Fibroblast of skin of abdomen (primary cell): ENCODE results near the gene PRDM5. TPM values are rescaled to one million over a fixed set of nuclear protein-coding genes. Genes with fewer than 3 reads are reported as not detected.

Experiments
- DNase-seq: peaks from one replicate; pipeline ENCODE4 v3.0.0-alpha.2; 2013
- polyA plus RNA-seq, 2 experiments: library from polyadenylated mRNA; unstranded; fragments of 120-200 nt; gene quantifications; one replicate each; pipeline ENCODE4 v1.2.1, GENCODE V29; 2013; ENCODE audit not compliant: insufficient read length in 2 of 2

PRDM5 gene
- 6.8 TPM for polyA plus RNA-seq (2013, experiment 1 of 2; ENCODE audit: insufficient read length)
- 7.5 TPM for polyA plus RNA-seq (2013, experiment 2 of 2; ENCODE audit: insufficient read length)

DNA sequence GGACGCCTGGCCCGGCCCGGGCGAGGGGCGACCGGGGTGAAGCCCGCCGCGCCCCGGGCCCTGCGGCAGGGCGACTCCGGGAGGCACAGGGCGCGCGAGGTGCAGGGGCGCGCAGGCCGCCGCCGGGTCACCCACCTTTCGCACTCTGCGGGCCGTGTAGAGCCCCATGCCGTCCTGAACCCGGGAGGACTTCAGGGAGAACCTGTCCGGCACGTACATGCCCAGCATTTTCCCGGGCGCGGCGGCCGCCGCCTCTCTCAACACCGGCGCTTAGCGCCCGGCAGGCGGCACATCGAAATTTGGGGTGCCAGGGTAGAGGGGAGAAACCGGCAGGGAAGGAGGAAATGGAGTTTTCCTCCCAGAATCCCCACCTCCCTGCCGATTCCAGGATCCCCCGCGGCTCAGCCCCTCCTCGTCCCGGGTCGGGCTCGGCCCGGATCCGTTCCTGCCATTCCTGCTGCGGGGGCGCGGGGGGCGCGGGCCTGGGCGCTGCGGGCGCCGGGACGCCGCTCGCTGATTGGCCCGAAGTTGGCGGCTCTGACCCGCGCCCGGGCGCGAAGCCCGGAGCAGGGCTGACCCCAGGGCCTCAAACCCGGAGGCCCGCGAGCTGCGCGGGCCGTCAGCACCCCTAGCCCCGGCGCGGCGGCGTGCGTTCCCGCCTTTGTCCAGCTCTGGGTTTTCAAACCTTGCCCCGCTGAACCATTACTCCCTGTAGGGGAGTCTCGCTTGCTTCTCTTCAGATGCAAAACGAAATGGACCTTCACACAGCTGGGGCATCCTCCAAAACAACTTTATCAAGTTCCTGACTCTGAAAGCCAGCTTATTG lies at the start of gene PRDM5:
PRDM5 (minus strand) TSS at position 346 of the 826 bp plus-strand sequence; CDS start at position 228, 118 bp downstream.
- peak; percentile 64 for DNase-seq

GRCh38 chr4:120971884-120972283 lies 49.4 kb upstream of the PRDM5 start:
- no peak for DNase-seq

DNA sequence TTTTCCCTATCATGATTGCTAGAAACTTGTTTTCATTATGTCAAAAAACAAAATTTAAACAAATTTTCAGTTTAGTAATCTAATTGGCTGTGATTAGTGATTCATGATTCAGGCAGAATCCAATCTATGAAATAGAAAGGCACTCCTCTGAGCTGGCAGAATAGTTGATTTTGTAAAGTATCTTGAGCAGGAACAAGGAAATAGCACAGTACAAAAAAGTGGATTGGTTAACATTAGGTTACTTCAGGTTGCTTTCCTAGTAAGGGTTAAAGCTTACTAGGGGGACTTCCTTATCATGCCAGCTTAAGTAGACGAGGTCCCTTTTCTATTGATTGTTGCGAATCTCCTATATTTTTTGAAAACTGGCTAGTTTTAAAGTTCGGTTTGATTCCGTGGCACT lies 43.4 kb upstream of the PRDM5 start:
- no peak for DNase-seq

- DNase-seq, result no peak
These were observed 42.1 kb upstream of the PRDM5 start for GRCh38 chr4:120964596-120964995.

- DNase-seq, result no peak
These were observed 40.9 kb upstream of the PRDM5 start for GRCh38 chr4:120963449-120963848.

GRCh38 chr4:120960656-120961267 lies 38.2 kb upstream of the PRDM5 start:
- DNase-seq, result no peak

- DNase-seq, result no peak
These were observed 25.9 kb upstream of the PRDM5 start for GRCh38 chr4:120948382-120948781.

- no peak for DNase-seq
These were observed 20.2 kb upstream of the PRDM5 start for GRCh38 chr4:120942776-120943175.

DNA sequence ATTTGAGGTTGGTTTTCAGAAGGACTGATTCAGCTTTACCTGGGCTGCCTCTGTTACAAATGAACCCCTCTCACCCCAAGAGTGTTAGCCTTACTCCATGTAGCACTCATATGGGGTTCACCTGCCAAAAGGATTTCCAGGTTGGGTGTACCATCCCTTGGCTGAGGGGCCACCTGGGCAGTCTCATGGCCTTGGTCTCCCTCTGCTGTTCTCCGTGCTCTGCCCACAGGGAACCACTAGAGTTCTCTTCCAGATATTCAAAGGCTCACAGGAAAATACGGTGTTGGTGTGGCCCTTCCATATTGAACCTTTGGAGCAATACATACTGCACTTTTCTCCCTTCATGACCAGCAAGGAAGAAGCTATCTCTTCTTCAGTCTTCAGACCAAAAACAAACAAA lies 18.0 kb upstream of the PRDM5 start:
- no peak for DNase-seq

- DNase-seq, result no peak
These were observed 17.2 kb upstream of the PRDM5 start for GRCh38 chr4:120939693-120940092.

DNA sequence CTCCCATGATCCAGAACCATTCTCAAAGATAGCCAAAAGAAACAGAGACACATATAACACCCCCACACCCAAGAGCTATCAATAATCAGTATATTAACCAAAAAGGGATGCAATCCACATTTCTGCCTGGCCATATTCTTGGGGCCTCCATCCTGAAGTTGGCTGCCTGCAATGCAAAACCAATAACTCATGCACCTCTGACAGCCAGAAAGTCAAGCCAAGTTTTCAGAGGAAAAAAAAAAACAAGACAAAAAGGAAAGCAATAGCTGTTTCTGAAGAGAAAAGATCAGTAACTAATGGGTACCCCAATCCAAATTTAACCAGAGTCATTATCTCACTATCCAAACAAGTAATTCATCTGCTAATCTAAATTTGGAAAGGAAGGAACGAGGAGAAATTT lies 7.3 kb upstream of the PRDM5 start:
- DNase-seq, result peak; percentile 6

- DNase-seq, result peak; percentile 61
These were observed 5.4 kb upstream of the PRDM5 start for GRCh38 chr4:120927801-120928409.

- DNase-seq, result peak; percentile 27
These were observed 4.0 kb upstream of the PRDM5 start for GRCh38 chr4:120926358-120927025.

DNA sequence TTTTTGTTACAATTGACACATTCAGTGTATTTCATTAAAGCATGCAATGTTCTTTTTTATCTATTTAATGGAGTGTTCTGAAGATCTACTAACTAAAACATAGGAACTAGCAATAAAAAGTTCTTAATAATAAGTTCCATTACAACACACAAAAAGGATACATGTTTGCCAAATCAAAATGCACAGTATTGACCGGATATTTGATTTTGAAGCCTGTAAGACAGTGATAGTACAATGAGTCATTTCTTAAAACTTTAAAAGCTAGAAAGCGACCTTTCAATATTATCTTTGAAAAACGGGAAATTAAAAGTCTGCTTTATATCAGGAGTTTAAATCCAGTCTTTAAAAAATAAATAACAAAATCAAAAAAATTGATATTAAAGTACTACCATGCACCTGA lies 2.4 kb upstream of the PRDM5 start:
- no peak for DNase-seq

GRCh38 chr4:120923207-120923522 lies 639 bp upstream of the PRDM5 start:
- no peak for DNase-seq

- DNase-seq, result peak; percentile 76
These were observed 808 bp downstream of the PRDM5 start for GRCh38 chr4:120921456-120922380.

DNA sequence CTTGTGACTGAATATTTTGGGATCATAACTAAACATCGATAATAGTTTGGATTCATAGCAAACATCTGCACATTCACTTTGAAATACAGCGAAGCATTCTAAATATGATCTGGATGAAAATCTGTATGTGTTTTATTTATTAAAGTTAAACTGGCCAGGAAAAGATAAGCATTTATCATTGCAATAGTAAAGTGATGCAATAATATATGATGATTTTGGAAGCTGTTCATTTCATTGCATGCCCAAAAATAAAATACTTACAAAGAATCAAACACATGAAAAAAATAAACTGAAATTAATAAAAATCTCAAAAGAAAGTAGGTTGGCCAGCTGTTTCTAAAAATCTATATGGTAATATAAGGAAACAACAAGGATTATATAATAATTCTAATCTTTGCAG lies 1.9 kb downstream of the PRDM5 start:
- DNase-seq, result no peak

GRCh38 chr4:120919358-120919757 lies 3.2 kb downstream of the PRDM5 start:
- no peak for DNase-seq

- DNase-seq, result no peak
These were observed 3.7 kb downstream of the PRDM5 start for GRCh38 chr4:120918788-120919187.

DNA sequence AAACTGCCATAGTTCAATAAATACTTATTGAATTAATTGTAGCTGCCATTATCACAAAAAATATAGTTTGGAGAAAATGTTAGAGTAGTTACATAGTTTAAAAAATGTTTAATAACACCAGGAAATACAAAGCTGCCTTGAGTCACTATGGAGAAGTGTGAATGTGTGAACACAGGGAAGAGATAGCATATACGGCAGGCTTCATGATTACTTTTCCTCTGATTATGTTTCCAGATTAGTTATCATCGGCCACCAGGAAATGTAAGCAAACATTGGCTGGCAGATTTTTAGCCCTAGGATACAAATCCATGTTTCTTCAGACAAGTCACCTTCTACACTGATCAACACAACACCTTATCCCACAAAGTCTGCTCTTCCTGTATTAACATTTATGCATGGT lies 4.4 kb downstream of the PRDM5 start:
- no peak for DNase-seq

DNA sequence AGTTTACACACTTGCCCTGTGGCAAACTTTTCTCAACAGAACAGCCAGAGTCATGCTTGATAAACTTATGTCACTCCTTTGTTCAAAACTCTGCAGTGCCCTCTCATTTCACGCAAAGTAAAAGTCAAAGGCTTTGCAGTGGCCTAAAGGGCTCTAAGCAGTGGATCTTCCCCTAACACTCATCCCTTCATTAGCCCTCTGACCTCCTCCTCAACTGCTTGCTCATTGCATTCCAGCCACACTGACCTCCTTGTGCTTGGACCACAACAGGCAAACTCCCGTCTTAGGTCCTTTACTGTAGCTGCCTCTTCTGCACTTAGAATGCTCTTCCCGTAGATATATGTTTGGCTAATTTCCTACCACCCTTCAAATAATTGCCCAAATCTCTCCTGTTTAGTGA lies 5.6 kb downstream of the PRDM5 start:
- no peak for DNase-seq

DNA sequence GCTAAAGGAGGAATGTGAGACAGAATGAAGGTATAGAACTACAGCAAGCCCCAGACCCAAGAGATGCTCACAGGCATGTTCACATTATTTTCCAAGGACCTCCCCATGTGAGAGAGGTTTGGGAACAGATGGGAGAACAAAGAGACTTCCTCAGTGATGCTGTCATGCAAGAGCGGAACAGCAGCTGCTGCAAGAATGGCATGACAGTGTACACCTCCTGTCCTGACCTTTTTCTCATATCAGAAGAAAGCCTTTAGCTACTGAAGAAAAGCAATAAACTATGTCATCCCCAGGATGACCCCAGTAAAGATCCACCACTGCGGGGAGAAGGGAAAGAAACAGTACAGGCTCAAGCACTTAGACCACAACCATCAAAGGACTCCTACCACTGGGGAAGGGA lies 7.2 kb downstream of the PRDM5 start:
- no peak for DNase-seq
